ENCODE measurements around the gene IL17C. TPM values are rescaled to one million over a fixed set of nuclear protein-coding genes. Genes with fewer than 3 reads are reported as not detected.

IL17C gene
- total RNA-seq, 4 donors from 2014 or later = not detected

DNA sequence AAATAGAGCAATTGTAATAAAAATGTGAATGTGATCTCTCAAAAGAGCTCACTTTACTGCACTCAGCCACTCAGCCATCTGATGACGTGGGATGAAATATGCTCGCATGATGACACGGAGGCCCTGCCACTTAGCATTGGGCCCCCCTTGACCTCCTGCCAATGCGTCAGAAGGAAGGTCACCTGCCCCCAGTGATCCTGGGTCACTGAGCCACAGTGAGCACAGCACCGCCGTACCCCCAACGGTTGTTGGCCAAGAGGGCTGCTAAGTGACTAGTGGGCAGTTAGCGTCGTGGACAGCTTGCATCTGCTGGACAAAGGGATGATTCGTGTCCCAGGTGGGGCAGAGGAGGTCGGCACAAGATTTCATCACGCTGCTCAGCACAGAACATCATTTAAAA is 45.3 kb upstream of the IL17C start:
- ATAC-seq = no peak
- H3K36me3 ChIP-seq = peaks cover 0 to 59% of the 10 kb centered on the region in 2 donors
- WGBS, 2 donors (ENCODE audit: low coverage in 1 of 2) = 88 to 95% methylated on average over 4 to 12 of the region's 12 CpGs

DNA sequence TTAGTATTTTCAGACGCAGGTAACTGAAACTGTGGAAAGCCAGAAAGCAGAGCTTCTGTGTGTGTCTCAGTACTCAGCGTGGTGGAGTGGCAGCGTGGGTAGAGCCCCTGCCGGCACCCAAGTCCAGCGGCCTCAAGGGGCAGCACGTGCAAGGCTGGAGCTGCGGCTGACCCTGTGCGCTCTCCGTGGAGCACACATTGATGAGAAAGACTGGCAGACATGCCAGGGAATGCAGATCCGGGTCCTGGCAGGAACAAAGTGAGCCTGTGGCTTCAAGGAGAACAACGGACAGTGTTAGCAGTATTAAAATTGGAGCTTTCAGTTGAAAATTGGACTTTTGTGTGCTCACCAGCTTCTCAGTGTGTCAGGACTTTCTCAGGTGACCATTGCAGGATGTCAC is 44.9 kb upstream of the IL17C start:
- H3K9me3 ChIP-seq = no peaks in the 10 kb centered on the region
- WGBS, 2 donors (ENCODE audit: low coverage in 1 of 2) = 67 to 74% methylated on average over 1 to 4 of the region's 11 CpGs
- no peaks in the 10 kb centered on the region for H3K27me3 ChIP-seq
- TF ChIP-seq, protein P1, sequence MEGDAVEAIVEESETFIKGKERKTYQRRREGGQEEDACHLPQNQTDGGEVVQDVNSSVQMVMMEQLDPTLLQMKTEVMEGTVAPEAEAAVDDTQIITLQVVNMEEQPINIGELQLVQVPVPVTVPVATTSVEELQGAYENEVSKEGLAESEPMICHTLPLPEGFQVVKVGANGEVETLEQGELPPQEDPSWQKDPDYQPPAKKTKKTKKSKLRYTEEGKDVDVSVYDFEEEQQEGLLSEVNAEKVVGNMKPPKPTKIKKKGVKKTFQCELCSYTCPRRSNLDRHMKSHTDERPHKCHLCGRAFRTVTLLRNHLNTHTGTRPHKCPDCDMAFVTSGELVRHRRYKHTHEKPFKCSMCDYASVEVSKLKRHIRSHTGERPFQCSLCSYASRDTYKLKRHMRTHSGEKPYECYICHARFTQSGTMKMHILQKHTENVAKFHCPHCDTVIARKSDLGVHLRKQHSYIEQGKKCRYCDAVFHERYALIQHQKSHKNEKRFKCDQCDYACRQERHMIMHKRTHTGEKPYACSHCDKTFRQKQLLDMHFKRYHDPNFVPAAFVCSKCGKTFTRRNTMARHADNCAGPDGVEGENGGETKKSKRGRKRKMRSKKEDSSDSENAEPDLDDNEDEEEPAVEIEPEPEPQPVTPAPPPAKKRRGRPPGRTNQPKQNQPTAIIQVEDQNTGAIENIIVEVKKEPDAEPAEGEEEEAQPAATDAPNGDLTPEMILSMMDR (IDR thresholded peaks at IDR 0.05) = no peak
- TF ChIP-seq POLR2AphosphoS5 (IDR thresholded peaks at IDR 0.05) (no peak), POLR2A (IDR thresholded peaks at IDR 0.05) (no peak), EP300 (IDR thresholded peaks at IDR 0.05) (no peak)
- H3K27ac ChIP-seq = no peak overlapping the region
- peaks cover 0 to 59% of the 10 kb centered on the region in 2 donors for H3K36me3 ChIP-seq
- no peak overlapping the region for H3K4me3 ChIP-seq
- peaks cover 0 to under 1% (median 0%) of the 10 kb centered on the region in 3 donors for H3K4me1 ChIP-seq
- ATAC-seq = no peak

More for the DNA sequence above, 45.3 kb upstream of the IL17C start:
- Histone ChIP-seq H3K4me1 (no peaks in the 10 kb centered on the region), H3K27ac (no peak overlapping the region), H3K9me3 (no peaks in the 10 kb centered on the region), H3K4me3 (no peak overlapping the region), H3K27me3 (no peaks in the 10 kb centered on the region)
- TF ChIP-seq POLR2A (IDR thresholded peaks at IDR 0.05) = no peak
- TF ChIP-seq POLR2AphosphoS5 (IDR thresholded peaks at IDR 0.05) = no peak
- no peak for TF ChIP-seq EP300 (IDR thresholded peaks at IDR 0.05)
- TF ChIP-seq, protein P1 (IDR thresholded peaks at IDR 0.05) = no peak

DNA sequence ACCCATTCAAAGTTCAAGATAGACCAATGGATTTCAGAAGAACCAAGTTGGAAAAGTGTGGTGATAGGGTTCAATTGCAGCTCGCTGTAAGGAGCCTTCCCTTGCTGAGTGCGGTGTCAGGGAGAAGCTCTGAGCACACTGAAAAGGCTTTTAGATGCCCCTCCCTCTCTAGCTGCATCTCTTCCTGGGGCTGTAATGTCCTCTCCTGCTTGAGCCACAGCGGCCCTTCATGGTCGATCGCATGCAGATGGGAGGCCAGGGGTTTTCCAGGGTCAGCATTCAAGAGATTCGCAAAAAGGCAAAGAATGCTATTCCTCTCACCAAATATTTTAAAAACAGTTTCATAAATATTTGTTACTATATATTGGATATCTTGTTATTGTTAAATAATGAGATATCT is 44.5 kb upstream of the IL17C start:
- ATAC-seq = no peak
- Histone ChIP-seq H3K36me3 (peaks cover 0 to 59% of the 10 kb centered on the region in 2 donors), H3K27me3 (no peaks in the 10 kb centered on the region), H3K27ac (no peak overlapping the region), H3K4me1 (peaks cover 0 to 5% (median 0%) of the 10 kb centered on the region in 3 donors), H3K4me3 (no peak overlapping the region), H3K9me3 (no peaks in the 10 kb centered on the region)
- 86 to 89% methylated on average over 3 to 6 of the region's 6 CpGs for WGBS, 2 donors (ENCODE audit: low coverage in 1 of 2)
- no peak for TF ChIP-seq EP300 (IDR thresholded peaks at IDR 0.05)
- TF ChIP-seq, protein P1 (IDR thresholded peaks at IDR 0.05) = no peak
- no peak for TF ChIP-seq POLR2AphosphoS5 (IDR thresholded peaks at IDR 0.05)
- no peak for TF ChIP-seq POLR2A (IDR thresholded peaks at IDR 0.05)

DNA sequence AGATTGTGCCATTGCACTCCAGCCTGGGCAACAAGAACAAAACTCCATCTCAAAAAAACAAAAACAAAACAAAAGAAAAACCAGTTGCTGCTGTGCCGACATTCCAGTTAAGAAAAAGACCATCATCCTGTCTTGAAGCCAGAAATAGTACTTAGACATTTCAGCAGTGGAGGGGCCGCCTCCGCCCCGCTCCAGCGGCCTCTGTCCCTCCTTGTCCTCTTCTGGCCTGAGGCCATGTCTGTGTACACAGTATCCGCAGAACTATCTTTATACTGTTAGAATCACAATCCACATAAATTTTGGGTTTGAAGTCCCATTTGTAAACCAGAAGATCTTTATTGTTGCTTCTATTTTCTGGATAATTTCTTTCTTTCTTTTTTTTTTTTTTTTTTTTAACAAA is 43.3 kb upstream of the IL17C start:
- no peak for ATAC-seq
- Histone ChIP-seq H3K27me3 (no peaks in the 10 kb centered on the region), H3K36me3 (peaks cover 0 to 59% of the 10 kb centered on the region in 2 donors), H3K4me1 (peaks cover 0 to 16% (median 0%) of the 10 kb centered on the region in 3 donors), H3K9me3 (no peaks in the 10 kb centered on the region), H3K27ac (no peak overlapping the region), H3K4me3 (no peak overlapping the region)
- WGBS, 2 donors (ENCODE audit: low coverage in 1 of 2) = 70 to 80% methylated on average over 3 to 6 of the region's 6 CpGs
- TF ChIP-seq, protein P1 (IDR thresholded peaks at IDR 0.05) = no peak
- TF ChIP-seq POLR2AphosphoS5 (IDR thresholded peaks at IDR 0.05) (no peak), POLR2A (IDR thresholded peaks at IDR 0.05) (no peak), EP300 (IDR thresholded peaks at IDR 0.05) (no peak)

DNA sequence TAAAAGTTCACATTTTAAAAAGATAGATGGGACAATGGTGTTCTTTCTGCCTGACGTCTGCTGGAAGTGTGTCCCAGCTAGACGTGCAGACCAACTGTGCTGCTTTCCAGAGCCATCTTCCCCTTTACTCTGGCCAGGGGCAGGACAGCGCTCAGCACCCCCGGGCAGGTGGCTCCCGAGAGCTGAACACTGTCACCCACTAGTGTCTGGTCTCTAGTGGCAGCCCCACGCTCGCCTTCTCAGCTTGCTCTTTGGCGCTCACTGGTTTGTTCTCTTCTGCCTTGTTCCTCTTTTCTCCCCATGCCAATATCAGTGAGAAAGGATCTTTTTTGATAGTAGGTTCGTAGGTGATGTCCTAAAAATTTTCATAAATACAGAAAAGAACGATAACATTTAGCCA is 42.5 kb upstream of the IL17C start:
- ATAC-seq = no peak
- Histone ChIP-seq H3K9me3 (no peaks in the 10 kb centered on the region), H3K27me3 (no peaks in the 10 kb centered on the region), H3K27ac (no peak overlapping the region), H3K4me1 (peaks cover 0 to 22% (median 0%) of the 10 kb centered on the region in 3 donors), H3K4me3 (no peak overlapping the region), H3K36me3 (peaks cover 0 to 59% of the 10 kb centered on the region in 2 donors)
- TF ChIP-seq POLR2AphosphoS5 (IDR thresholded peaks at IDR 0.05) = no peak
- TF ChIP-seq, protein P1 (IDR thresholded peaks at IDR 0.05) = no peak
- no peak for TF ChIP-seq POLR2A (IDR thresholded peaks at IDR 0.05)
- TF ChIP-seq EP300 (IDR thresholded peaks at IDR 0.05) = no peak
- WGBS, 2 donors (ENCODE audit: low coverage in 1 of 2) = 87 to 88% methylated on average over 4 to 9 of the region's 10 CpGs
